Body of pancreas (tissue), 4 donors: ENCODE measurements around the gene ATP2C1. TPM values are rescaled to one million over a fixed set of nuclear protein-coding genes. Genes with fewer than 3 reads are reported as not detected.
A peak's percentile ranks its signal among the peaks of the same experiment; 100 is the strongest.

ENCODE experiments used
- ATAC-seq: fragments of 150-250 bp; one replicate; pipeline ENCODE4 v1.9.1; 2016
- DNase-seq, 4 donors: peaks; one replicate each; pipeline ENCODE4 v3.0.0-alpha.2; 2019
- H3K27ac ChIP-seq, 4 donors: fragments of 200-600 bp; sonication (generic); 1 replicate in 3 of 4; 2 replicates in 1 of 4; pipeline versions ENCODE4 v1.5.1 to v1.6.1; 2016 to 2019; ENCODE audit warnings: mild to moderate bottlenecking in 1 of 4, mixed read lengths in 1 of 4, moderate library complexity in 1 of 4
- H3K27me3 ChIP-seq, 2 donors: fragments of 200-600 bp; sonication (generic); one replicate each; pipeline ENCODE4 v1.6.0; 2016; ENCODE audit warnings: mild to moderate bottlenecking in 1 of 2
- H3K36me3 ChIP-seq, 2 donors: fragments of 200-600 bp; sonication (generic); replicated peaks in 1 of 2; 2 replicates each; pipeline ENCODE4 v1.5.1; 2016; ENCODE audit warnings: low read depth in 2 of 2; ENCODE audit not compliant: insufficient read depth in 1 of 2
- H3K4me1 ChIP-seq: fragments of 200-600 bp; sonication (generic); one replicate; pipeline ENCODE4 v1.6.0; 2016
- H3K4me3 ChIP-seq, 2 donors: fragments of 200-600 bp; sonication (generic); 1 replicate in 1 of 2; 2 replicates in 1 of 2; pipeline ENCODE4 v1.5.1; 2016 to 2019
- H3K9me3 ChIP-seq, 3 donors: fragments of 200-600 bp; sonication (generic); 1 replicate in 2 of 3; 2 replicates in 1 of 3; pipeline ENCODE4 v1.5.1; 2016
- POLR2A ChIP-seq, 3 donors: fragments of 450-650 bp; IDR thresholded peaks; one replicate each; pipeline ENCODE4 v1.6.1; 2016; ENCODE audit warnings: antibody characterized with exemption in 3 of 3, mild to moderate bottlenecking in 2 of 3
- WGBS, 2 donors: methylation state at CpG; one replicate each; pipeline ENCODE4 v1.1.5; 2017; 5-methylcytosine and 5-hydroxymethylcytosine counted together
- intact Hi-C: fragments of 100-400 bp; cut with DNase I; formaldehyde crosslinking; loops from one replicate; pipeline ENCODE4 v1.15.1; 2023
- total RNA-seq, 2 donors: library from RNA; depleted of rRNA; stranded (reverse); fragments of >200 nt; gene quantifications; one replicate each; pipeline ENCODE4 v1.1.0, GENCODE V29; 2016
- TF ChIP-seq, protein P1 (sequence below), 7 experiments: fragments of 450-650 bp in 4 of 7; fragments of 200-600 bp in 3 of 7; sonication (generic) in 3 of 7; IDR thresholded peaks; one replicate each; pipeline ENCODE4 v1.5.1; 2016 to 2019; ENCODE audit warnings: antibody characterized with exemption in 7 of 7

Gene ATP2C1
- total RNA-seq, 2 donors from 2014 or later: 36.3 to 47.5 TPM

DNA sequence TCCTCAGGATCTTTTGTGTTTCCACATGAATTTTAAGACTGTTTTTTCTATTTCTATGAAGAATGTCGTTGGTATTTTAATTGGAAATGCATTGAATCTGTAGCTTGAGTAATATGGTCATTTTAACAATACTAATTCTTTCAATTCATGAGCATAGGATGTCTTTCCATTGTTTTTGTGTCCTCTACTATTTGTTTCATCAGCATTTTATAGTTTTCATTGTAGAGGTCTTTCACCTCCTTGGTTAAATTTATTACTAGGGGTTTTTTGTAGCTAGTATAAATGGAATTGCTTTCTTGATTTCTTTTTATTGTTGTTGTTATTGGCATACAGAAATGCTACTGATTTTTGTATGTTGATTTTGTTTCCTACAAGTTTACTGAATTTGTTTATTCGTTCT, 17.3 kb upstream of the ATP2C1 start:
- no peak overlapping the region for H3K4me3 ChIP-seq
- no peak for TF ChIP-seq POLR2A (IDR thresholded peaks at IDR 0.05)
- DNase-seq: no peak
- ATAC-seq: no peak
- H3K9me3 ChIP-seq: no peaks in the 10 kb centered on the region
- WGBS, 2 donors: 40 to 60% methylated on average over 2 of the region's 2 CpGs
- no peaks in the 10 kb centered on the region for H3K36me3 ChIP-seq
- no peak overlapping the region for H3K27ac ChIP-seq
- no peaks in the 10 kb centered on the region for H3K27me3 ChIP-seq
- no peaks in the 10 kb centered on the region for H3K4me1 ChIP-seq
- intact Hi-C loops: no loop called here

DNA sequence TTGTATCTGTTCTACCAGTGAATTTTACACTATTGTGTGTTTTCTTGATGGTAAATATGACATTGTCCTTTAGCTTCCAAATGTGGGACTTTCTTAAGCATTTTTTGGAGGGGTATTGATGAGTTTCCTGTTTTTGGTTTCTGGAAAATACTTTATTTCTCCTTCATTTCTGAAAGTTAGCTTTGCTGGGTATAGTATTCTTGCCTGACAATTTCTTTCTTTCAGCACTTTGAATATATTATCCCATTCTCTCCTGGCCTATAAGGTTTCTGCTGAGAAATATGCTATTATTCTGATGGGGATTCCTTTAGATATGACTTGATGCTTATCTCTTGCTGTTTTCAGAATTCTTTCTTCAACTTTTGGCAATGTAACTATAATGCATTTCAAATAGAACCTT, 15.4 kb upstream of the ATP2C1 start:
- TF ChIP-seq, protein P1, sequence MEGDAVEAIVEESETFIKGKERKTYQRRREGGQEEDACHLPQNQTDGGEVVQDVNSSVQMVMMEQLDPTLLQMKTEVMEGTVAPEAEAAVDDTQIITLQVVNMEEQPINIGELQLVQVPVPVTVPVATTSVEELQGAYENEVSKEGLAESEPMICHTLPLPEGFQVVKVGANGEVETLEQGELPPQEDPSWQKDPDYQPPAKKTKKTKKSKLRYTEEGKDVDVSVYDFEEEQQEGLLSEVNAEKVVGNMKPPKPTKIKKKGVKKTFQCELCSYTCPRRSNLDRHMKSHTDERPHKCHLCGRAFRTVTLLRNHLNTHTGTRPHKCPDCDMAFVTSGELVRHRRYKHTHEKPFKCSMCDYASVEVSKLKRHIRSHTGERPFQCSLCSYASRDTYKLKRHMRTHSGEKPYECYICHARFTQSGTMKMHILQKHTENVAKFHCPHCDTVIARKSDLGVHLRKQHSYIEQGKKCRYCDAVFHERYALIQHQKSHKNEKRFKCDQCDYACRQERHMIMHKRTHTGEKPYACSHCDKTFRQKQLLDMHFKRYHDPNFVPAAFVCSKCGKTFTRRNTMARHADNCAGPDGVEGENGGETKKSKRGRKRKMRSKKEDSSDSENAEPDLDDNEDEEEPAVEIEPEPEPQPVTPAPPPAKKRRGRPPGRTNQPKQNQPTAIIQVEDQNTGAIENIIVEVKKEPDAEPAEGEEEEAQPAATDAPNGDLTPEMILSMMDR (IDR thresholded peaks at IDR 0.05): no peak
- TF ChIP-seq POLR2A (IDR thresholded peaks at IDR 0.05): no peak
- Histone ChIP-seq H3K36me3 (no peaks in the 10 kb centered on the region), H3K4me1 (no peaks in the 10 kb centered on the region), H3K27me3 (no peaks in the 10 kb centered on the region), H3K4me3 (no peak overlapping the region), H3K27ac (no peak overlapping the region), H3K9me3 (no peaks in the 10 kb centered on the region)
- intact Hi-C loops: no loop called here
- ATAC-seq (no peak), DNase-seq (no peak)

DNA sequence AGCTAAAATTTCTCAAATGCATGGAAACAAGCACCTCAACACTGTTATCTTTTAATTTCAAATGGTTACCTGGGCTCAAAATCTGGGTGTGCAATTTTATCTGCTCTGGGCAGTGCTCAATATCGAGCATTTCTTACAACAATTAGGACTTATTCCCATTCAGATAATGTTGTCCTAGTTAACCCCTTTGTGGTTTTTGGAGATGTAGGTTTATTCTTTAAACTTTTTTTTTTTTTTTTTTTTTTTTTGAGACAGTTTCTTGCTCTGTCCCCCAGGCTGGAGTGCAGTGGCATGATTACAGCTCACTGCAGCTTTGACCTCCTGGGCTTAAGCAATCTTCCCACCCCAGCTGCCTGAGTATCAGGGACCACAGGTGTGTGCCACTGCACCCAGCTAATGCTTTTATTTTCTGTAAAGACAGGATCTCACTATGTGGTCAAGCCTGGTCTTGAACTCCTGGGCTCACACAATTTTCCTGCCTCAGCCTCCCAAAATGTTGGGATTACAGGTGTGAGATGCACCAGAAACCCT, 4.4 kb upstream of the ATP2C1 start:
- no peak for DNase-seq
- H3K4me3 ChIP-seq: no peak overlapping the region
- H3K36me3 ChIP-seq: no peaks in the 10 kb centered on the region
- intact Hi-C loops: no loop called here
- no peak for ATAC-seq
- peaks cover 4% of the 10 kb centered on the region for H3K4me1 ChIP-seq
- 14 to 30% methylated on average over 1 of the region's 1 CpG for WGBS, 2 donors
- TF ChIP-seq, protein P1 (IDR thresholded peaks at IDR 0.05): no peak
- no peak for TF ChIP-seq POLR2A (IDR thresholded peaks at IDR 0.05)
- H3K27ac ChIP-seq: no peak overlapping the region
- H3K9me3 ChIP-seq: no peaks in the 10 kb centered on the region
- no peaks in the 10 kb centered on the region for H3K27me3 ChIP-seq

DNA sequence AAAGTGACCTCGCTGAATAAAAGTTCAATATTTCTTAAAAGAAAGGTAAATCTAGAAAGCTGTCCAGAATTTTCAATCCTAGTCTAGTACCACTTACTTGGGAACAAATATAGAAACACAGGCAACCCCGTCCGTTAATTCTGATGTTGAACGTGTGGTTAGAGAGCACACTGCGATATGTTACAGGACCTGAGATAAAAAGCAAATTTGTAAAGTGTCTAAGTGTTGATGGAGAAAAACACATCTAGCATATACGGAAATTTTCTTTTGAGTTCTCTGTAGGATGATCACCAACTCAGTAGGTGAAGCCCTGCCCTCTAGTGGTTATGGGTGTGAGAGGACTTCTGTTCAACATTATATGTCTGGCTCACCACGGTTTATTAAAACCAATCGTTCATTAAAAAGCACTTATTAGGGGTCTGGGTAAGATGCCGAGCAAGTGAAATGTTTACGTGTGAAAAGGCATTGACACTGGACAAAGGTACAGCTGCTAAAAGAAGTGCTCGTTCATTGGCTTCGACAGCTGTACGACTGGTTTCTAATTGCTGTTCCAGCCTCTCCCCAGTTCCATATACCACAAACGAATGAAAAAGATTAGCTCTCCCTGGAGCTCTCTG, 1.0 kb upstream of the ATP2C1 start:
- H3K27ac ChIP-seq: peak overlapping the region; percentile 90 to 99 (median 96)
- TF ChIP-seq, protein P1 (IDR thresholded peaks at IDR 0.05): peak; percentile 66 to 95 (median 87)
- TF ChIP-seq POLR2A (IDR thresholded peaks at IDR 0.05): no peak
- peak; percentile 71 to 86 (median 79) for DNase-seq
- H3K9me3 ChIP-seq: no peaks in the 10 kb centered on the region
- 0 to 2% methylated on average over 14 of the region's 14 CpGs for WGBS, 2 donors
- no peaks in the 10 kb centered on the region for H3K36me3 ChIP-seq
- peak; percentile 65 for ATAC-seq
- intact Hi-C loops: loop anchor here (5.0 kb wide), 1 partner anchor 136 kb away; no protein-coding TSS in a partner anchor
- H3K4me1 ChIP-seq: peaks cover 4% of the 10 kb centered on the region
- H3K27me3 ChIP-seq: no peaks in the 10 kb centered on the region
- H3K4me3 ChIP-seq: peak overlapping the region; percentile 84 to 90

DNA sequence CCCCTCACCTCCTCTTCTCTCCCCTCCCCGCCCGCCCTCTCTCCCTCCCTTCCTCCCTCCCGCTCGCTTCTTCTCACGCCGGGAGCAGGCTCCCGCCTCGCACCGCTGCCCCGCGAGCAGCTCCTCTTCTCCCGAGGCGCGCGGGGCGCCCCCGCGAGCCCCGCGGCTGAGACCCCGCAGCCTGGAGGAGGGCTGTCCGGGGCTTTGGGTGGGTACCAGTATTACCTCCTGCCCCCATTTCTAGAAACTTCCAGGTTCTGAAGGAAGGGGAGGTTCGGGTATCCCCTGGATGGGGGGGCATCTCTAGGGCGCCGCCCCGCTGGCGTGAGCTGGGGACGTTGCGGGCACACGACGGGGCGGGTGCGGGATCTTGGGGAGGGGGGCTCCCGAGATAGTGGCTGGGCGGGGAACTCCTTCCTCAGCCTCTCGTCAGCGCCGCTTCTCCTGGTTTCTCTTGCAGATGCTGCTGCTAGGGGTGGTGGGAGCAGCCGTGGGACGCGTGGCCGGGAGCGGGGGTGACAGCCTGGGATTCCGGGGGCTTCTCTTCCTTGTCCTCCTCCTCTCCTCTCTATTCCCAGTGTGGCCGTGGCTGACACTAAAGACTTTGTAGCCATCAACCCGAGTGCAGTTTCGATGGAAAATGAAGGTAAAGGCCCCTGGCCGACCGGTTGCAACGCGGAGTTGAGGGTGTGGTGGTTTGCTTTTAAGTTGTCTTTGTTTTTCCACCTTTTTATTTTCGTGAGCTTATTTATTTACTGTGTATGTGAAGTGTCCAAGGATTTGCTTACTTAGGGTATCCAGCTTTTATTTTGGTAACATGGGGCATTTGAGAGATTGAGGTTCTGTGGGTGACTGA, 474 bp downstream of the ATP2C1 start:
- ATAC-seq (peak; percentile 14), DNase-seq (peak; percentile 27 to 50 (median 34))
- 0 to 1% methylated on average over 29 to 52 of the region's 52 CpGs for WGBS, 2 donors
- Histone ChIP-seq H3K4me3 (peak overlapping the region; percentile 44 to 90), H3K4me1 (peaks cover 4% of the 10 kb centered on the region), H3K9me3 (no peaks in the 10 kb centered on the region), H3K27me3 (no peaks in the 10 kb centered on the region), H3K27ac (peak overlapping the region; percentile 90 to 99 (median 96)), H3K36me3 (no peaks in the 10 kb centered on the region)
- TF ChIP-seq, protein P1 (IDR thresholded peaks at IDR 0.05): no peak
- no peak for TF ChIP-seq POLR2A (IDR thresholded peaks at IDR 0.05)
- intact Hi-C loops: loop anchor here (5.0 kb wide), 1 partner anchor 137 kb away; no protein-coding TSS in a partner anchor
